GM13977 (cell line): ENCODE results near the gene NRSN2.

ENCODE experiments used
- DNase-seq: peaks from one replicate; pipeline ENCODE4 v3.0.0; 2012; ENCODE audit warnings: low spot score
- CTCF ChIP-seq: IDR thresholded peaks from 2 replicates; pipeline ENCODE4 v1.5.1; 2012; ENCODE audit warnings: mild to moderate bottlenecking, control low read depth; ENCODE audit not compliant: insufficient read depth; ENCODE audit errors: extremely low read depth, missing control alignments
- in situ Hi-C: fragments of 300-500 bp; cut with MboI; formaldehyde crosslinking; loops from one replicate; pipeline ENCODE4 v1.12.0; 2022; ENCODE audit warnings: low sequenced_read_pairs, low pct_unique_long_range_greater_than_20kb, mixed read lengths, inconsistent platforms; ENCODE audit not compliant: unreplicated experiment

The NRSN2 gene

GRCh38 chr20:404088-404487 lies 57.2 kb downstream of the NRSN2 start:
- DNase-seq, result no peak
- no peak for TF ChIP-seq CTCF
- in situ Hi-C loops, result no loop called here
